GM19035 (cell line): ENCODE data around the gene TSC2.

Experiments
- ATAC-seq: cut with Tn5 transposase; IDR thresholded peaks from one replicate; pipeline ENCODE4 v1.9.1; 2021; ENCODE audit not compliant: unreplicated experiment

TSC2 gene

DNA sequence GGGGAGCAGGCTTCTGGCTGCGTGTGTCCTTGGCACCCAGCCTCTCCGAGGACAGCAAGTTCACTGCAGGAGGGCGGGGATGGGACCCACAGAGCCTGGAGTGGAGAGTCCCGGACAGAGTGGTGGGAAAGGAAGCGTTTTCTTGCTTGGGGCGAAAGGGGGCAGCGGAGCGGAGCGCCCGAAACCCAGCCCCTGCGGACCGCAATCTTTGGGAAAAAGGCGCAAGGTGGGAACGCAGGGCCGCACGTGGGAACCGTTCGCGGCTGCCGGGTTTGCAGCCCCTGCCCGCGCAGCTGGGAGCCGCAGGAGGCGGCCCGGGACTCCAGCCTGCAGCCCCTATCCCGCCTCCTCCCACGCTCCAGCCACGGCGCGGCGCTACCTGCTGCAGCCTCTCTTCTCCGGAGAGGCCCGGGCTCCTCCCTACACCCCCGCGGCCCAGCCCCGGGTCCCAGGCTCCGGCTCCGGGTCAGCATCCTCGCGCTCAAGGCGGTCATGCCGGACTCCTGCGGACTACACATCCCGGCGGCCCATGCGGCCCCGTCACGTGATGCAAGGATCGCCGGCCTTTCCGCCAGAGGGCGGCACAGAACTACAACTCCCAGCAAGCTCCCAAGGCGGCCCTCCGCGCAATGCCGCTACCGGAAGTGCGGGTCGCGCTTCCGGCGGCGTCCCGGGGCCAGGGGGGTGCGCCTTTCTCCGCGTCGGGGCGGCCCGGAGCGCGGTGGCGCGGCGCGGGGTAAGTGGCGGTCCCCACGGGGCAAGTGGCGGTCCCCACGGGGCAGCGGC lies at the start of gene TSC2, which contains the start of gene NTHL1:
Gene TSC2, plus strand, starts transcription at position 656 of the 786 bp plus-strand sequence. CDS start 631 bp downstream, outside the sequence.
Gene NTHL1, minus strand, starts transcription at position 505 of the 786 bp plus-strand sequence. Its CDS starts 11 bp downstream, at position 494.
- ATAC-seq, result peak; percentile 93

GRCh38 chr16:1998360-1998835 lies 49.4 kb upstream of the TSC2 start:
- no peak for ATAC-seq

- no peak for ATAC-seq
Measured at GRCh38 chr16:1998852-1999801, 48.7 kb upstream of the TSC2 start.

- no peak for ATAC-seq
Measured at GRCh38 chr16:1999866-2000514, 47.8 kb upstream of the TSC2 start.

- ATAC-seq, result no peak
Measured at GRCh38 chr16:2001035-2001434, 46.8 kb upstream of the TSC2 start.

DNA sequence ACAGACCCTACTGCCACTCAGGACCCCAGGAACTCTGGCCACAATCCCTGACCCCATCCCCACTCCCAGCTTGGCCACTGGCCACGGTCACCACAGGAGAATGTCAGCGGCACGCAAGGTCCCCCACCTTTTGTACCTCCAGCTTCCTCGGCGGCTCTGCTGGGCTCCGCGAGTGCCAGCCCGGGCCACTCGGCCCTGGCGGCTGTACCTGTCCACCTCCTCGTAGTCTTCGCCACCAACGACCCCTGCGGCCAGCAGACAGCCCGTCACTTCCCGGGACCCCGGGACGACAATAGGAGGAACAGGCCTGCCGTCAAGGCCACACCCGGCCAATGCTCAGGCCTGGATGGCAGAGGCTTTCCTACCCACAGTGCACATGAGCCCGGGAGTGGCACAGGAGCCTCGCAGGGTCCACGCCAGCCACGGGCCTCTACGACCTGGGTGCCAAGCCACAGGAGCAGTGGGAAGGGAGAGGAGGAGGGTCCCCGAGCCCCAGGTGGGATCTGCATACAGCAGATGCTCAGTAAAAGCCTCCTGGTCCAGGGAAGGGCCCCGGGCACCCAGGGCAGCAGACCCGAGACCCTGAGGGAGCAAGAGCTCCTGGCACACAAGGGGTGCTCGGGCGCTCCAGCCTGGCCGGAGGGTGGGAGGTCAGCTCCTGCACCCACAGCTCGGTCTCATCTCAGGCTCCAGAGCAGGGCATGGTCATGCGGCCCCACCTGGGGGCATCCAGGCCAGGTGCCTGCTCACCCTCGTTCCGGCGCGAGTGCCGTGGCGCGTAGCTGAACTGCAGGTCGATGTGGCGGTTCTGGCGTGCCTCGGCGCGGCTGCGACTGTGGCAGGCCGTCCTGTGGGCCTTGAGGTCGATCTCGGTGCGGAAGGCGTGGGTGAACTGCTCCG lies 46.1 kb upstream of the TSC2 start:
- ATAC-seq, result no peak

DNA sequence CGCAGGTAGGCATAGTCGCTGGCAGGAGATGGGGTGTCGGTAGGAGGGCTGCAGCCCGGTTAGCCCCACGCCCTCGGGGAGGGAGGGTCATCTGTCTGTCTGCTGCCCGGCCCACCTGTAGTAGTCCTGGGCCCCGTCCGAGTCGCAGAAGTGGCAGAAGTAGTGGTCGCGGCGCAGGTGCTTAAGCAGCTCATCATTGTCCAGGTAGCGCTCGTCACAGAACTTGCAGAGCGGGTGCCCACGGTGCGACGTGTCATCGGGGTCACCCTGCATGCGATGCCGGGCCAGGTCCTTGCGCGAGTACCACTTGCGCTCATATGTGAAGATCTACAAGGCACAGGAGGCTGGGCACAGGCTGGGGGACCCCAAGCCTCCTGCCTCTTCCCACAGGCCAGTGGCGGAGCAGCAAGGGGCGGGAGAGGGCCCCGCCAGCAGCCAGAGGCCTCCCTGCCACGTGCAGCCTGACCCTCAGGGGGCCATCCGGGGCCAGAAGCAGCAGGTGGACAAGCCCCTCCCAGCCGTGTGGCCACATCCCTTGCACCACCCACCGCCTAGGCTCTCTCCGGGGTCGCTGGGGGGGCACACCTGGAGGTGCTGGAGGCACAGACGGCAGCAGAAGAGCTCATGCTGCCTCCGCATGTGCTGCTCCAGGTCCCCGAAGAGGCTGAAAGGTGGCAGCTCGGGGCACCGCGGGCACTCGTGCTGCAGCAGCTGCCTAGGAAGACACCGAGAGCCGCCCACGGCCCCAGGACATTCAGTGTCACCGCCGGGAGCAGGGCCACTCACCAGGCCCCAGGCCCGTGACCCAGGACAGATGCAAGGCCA lies 45.2 kb upstream of the TSC2 start:
- ATAC-seq, result no peak

DNA sequence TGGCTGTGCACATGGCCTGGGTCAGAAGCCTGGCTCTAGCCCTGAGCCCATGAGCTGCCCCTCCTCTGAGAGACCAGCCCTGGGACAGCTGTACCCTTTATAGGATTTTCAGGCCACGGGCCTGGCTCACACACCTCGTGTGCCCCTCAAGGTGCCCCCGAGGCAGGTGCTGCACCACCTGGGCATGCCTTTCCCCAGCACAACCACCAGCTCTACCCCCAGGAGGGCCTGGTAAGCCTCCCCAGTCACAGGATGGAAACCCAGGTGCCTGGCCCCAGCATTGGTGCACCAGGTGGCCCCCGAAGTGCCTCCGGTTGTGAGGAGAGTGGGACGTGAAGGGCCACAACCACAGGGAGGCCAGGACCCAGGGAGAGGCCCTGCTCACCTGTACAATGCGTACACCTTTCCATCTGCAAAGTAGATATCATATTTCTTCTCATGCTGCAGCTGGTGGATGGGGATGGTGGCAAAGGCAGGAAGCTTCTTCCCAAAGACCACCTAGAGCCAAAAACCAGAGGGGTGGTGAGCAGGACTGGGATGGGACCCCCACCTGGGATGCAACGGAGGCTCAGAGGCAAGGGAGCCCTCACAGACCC lies 44.5 kb upstream of the TSC2 start:
- ATAC-seq, result no peak

DNA sequence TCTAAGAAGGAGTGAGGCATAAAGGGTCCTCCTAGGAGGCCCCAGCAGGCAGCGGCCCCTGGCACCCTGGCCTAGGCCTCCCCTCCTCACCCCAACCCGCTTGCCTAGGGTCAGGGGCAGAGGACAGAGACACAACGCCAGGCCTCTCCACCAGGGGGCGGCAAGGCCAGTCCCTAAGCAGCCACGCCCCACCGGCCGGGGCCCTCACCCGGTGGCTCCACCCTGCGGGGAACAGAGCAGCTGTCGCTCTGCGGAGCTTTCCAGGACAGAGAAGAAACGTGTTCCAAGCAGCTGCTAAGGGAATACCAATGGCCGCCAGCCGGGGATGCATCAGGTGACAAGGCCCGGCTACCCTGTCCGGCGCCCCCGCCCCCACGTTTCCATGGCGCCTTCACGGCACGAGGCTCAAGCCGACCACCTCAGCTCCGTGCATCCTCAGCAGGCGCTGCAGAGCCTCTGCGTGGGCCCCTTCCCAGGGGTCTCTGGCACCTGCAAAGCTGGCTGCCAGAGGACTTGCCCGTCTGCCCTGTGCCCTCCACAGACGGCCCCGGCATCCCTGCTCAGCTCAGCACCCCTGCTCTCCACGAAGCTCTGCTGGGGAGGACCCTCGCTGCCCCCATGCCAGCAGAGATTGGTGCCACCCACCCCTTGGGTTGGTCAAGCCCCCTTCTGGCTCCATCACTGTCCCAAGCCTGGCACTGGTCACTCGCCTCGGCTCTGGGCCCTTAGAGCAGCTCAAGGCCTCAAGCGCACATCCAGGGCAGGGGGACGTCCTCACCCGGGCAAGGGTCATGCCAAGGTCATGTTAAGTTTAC lies 43.8 kb upstream of the TSC2 start:
- no peak for ATAC-seq

GRCh38 chr16:2004795-2005517 lies 42.8 kb upstream of the TSC2 start:
- no peak for ATAC-seq

- ATAC-seq, result no peak
Measured at GRCh38 chr16:2005646-2006045, 42.1 kb upstream of the TSC2 start.

GRCh38 chr16:2006317-2006716 lies 41.5 kb upstream of the TSC2 start:
- ATAC-seq, result no peak

GRCh38 chr16:2007081-2007836 lies 40.5 kb upstream of the TSC2 start:
- no peak for ATAC-seq

DNA sequence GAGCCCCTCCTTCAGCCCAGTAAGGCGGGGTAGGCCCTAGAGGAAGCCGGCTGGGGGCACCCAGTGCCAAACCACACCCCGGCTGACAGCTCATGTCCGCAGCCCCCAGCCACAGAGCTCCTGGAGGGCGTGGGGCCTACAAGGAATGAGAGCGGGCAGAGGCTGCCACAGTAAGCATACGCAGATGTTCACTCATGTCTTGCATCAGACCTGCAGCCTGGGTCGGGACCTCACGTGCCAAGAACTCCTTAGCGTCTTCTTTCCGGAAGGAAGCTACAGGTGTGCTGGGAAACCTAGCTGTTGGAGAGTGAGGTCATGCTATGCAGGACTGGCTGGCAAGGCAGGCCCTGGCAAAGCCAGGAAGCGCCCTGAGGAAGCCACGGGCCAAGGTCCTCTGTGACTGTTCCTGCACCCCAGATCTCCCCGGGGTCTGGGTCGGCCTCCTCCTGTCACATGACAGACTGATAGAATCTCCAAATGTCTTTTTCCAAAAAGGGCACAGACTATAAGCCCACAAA lies 39.7 kb upstream of the TSC2 start:
- no peak for ATAC-seq

DNA sequence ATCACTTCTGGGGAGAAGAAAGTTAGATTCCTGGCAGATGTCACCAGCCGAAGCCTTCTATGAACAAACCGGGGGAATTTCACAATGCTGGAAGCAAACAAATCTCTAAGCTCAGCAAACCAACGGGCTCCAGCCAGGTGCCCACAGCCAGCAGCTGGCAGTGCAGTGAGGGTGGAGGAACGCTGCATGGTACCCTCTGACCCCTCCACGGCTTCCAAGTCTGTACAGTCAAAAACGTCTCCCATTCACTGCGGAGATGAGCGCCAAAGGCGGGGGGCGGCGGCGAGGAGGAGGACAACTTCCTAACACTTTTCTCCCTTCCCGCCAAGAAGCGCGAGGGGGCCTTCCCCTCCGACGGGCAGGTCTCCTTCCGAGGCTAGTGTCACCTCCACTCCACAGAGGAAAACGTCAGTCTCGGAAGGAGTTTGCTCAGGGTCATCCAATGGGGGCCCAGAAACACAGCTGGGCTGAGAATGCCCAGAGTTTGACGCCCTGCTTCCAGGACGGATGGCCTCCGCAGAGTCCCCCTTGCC lies 39.1 kb upstream of the TSC2 start:
- no peak for ATAC-seq

- ATAC-seq, result peak; percentile 39
Measured at GRCh38 chr16:2009164-2009711, 38.5 kb upstream of the TSC2 start.
